NCI-H2196 treated with DMSO at 0.1 percent for 48 hours (cell line): ENCODE data around the gene WDR47.

Experiments
- DNase-seq: peaks from one replicate; lab custom pipeline; 2025; ENCODE audit not compliant: unreplicated experiment; lab: John Stamatoyannopoulos, UW

Gene WDR47

GRCh38 chr1:109041621-109042468 lies at the start of gene WDR47:
WDR47 (minus strand) TSS chr1:109042102; CDS start chr1:109023512, 18,590 bp downstream.
- peak; percentile 83 for DNase-seq

GRCh38 chr1:109091078-109091838 lies 49.4 kb upstream of the WDR47 start:
- DNase-seq = no peak

DNA sequence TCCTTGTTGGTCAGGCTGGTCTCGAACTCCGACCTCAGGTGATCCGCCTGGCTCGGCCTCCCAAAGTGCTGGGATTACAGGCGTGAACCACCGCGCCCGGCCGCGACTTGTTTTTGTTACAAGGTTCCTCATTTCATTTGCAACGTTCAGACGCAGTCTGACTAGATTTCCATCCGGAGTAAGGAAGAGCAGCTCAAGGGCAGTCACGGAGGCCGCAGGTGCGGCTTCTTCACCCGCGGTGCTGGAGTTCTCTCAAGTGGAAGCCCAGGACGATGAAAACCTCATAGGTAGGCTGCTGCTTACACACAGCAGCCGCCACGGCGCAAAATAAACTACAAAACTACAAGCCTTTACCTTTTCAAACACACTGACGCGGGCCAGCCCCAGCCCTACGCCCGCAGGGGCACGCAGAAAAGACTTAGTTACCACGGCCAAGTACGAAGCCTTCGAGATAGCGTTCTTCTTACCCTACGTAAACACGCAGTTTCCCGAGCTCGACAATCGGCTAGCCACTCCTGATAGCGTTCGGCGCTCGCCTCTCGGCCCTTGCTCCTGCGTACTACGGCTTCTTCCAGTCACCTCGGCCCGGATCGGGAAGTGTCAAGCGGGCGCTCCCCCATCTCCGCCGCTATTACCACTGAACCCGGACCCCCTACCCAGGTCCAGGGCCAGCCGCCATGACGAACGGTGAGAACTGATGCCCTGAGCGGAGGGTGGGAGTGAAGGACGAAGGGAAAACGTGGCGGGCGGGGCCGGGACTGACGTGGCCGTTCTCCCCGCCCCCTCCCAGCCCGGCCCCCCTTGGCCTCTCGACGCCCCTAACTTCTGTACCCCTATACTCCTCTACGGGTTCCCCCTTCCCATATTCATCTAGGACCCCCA lies 48.5 kb upstream of the WDR47 start, which contains the start of gene TMEM167B:
Gene TMEM167B, plus strand, starts transcription at position 569 of the 882 bp plus-strand sequence. Its CDS starts 109 bp downstream, at position 678.
- DNase-seq = peak; percentile 85

GRCh38 chr1:109089242-109090015 lies 47.5 kb upstream of the WDR47 start:
- DNase-seq = peak; percentile 50

- DNase-seq = no peak
Observed at GRCh38 chr1:109084563-109085517, 42.9 kb upstream of the WDR47 start.

GRCh38 chr1:109083923-109084322 lies 42.0 kb upstream of the WDR47 start:
- no peak for DNase-seq

DNA sequence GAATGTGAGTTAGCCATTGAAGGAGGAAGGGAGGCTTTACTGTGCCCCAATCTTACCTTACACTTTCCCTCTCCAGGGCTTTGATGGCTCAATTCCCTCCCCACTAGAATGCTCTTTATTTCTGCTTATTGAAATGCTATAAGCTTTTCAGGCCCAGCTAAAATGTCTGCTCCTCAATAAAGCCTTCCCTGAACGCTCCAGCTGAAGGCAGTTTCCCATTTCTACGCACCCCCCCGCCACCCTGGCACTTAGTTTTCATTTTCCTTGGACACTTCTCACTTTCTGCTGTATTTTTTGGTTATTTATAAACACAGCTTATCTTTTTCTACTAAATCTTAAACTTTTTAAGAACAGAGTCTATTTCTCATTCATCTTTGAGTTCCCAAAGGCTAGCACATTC lies 41.6 kb upstream of the WDR47 start:
- no peak for DNase-seq

DNA sequence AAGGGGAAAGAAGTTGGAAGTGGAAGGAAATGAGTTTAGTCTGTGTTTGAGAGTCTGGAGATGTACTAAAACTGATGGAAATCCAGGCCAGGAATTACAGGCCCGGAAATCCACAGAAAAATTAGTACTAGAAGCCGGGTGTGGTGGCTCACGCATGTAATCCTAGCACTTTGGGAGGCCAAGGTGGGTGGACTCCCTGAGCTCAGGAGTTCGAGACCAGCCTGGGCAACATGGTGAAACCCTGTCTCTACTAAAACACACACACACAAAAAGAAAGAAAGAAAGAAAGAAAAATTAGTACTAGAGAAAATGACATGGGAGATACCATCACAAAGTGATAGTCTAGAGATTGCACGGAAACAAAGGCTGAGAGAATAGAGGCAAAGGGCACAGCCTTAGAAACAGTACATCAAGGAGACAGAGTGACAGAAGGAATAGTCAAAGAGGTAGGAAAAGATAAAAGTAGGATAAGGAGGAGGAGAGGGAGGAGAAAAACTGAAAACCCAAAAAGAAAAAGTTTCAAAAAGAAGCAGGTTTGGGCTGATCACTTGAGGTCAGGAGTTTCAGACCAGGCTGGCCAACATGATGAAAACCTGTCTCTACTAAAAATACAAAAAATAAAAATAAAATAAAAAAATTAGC lies 38.7 kb upstream of the WDR47 start:
- no peak for DNase-seq

GRCh38 chr1:109079240-109079622 lies 37.3 kb upstream of the WDR47 start:
- no peak for DNase-seq

- no peak for DNase-seq
Observed at GRCh38 chr1:109078317-109078716, 36.4 kb upstream of the WDR47 start.

DNA sequence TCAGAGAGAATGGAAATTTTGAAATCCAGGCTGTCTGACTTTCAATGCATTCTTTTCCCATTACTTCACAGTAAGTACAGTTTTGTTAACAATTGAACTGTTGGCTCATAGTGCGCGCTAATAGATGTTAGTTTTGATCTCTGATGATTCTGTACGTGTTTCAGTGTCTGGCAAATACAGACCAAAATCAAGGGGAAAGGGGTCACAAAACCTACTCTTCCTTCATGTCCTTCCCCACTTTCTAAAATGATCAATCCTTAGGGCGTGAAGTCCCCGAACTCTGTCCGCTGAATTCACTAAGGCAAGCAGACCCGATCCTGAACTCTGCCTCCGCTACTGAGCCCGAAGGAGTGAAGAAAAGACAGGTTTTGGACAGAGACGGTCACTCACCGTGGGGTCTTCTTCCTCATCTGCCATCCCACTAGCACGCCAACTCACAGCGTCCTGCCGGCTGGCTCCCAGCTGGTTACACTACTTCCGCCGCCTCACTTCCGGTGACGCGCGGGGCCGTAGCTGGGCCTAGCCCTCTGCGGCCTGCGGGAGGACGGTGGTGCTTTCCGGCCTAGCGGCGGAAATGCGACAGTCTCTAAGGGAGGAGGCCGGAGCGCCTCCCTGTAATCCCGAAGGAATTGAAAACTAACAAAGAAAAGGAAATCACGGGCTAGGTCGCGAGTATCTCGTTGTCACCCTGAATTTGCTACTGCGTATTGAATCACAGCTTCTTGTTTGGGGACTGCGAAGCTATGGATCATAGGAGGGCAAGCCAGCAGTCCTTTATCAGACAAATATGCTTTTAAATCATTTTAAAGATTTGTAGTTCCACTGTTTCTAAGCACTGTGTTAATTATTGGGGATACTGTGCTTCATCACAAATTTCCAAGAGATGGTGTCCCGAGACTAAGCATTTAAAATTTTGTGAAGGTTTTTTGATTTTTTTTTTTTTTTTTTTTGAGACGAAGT lies 33.9 kb upstream of the WDR47 start, which contains the start of gene TAF13:
Gene TAF13, minus strand, starts transcription at position 473 of the 960 bp plus-strand sequence. Its CDS starts 56 bp downstream, at position 417.
- DNase-seq = peak; percentile 90

DNA sequence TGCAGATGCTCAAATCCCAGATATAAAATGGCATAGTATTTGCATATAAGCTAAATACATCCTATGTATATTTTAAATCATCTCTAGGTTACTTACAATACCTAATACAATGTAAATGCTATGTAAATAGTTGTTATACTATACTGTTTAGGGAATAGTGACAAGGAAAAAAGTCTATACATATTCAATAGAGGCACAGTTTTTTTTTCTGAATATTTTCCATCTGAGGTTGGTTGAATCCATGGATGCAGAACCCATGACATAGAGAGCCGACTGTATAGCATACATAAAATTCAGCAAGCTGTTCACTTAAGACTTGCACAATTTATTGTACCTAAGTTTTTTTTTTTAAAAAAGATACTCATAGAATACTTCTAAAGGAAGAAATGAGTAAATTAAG lies 27.4 kb upstream of the WDR47 start:
- DNase-seq = no peak

DNA sequence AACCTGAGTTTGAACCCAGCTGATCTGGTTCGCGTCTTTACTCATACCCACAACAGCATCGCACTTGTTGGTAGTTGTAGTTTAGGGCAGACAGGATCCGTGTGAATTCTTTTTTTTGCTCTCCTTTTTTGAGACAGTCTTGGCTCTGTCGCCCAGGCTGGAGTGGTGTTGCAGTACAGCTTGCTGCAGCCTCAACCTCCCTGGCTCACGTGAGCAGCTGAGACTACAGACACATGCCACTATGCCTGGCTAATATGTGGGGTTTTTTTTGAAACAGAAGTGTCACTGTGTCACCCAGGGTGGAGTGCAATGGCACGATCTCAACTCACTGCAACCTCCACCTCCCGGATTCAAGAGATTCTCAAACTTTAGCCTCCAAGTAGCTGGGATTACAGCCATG lies 26.0 kb upstream of the WDR47 start:
- DNase-seq = no peak

DNA sequence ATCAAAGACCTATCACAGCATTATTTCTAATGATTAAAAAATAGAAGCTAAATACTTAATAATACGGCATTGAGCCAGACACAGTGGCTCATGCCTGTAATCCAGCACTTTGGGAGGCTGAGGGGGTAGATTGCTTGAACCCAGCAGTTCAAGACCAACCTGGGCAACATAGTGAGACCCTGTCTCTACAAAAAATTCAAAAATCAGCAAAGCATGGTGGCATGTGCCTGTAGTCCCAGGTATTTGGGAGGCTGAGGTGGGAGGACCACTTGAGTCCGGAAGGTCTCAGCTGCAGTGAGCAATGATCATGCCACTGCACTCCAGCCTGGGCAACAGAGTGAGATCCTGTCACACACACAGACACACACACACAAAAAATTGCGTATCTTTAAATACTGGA lies 23.2 kb upstream of the WDR47 start:
- DNase-seq = no peak

DNA sequence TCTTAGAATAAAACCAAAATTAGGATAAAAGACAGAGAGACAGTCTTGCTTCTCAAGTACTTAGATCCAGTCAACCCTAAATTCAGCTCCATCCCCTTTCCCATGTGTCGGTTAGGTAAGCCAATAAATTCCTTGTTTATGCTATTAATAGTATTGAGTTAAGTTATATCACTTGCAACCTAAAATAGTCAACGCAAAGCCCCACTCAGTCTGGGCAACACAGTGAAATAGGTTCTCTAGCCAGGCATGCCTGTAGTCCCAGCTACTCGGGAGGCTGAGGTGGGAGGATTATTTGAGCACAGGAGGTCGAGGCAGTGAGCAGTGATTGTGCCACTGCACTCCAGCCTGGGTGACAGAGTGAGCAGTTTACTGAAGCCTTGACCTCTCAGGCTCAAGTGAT lies 19.3 kb upstream of the WDR47 start:
- DNase-seq = no peak

GRCh38 chr1:109060707-109061106 lies 18.8 kb upstream of the WDR47 start:
- DNase-seq = no peak

GRCh38 chr1:109059026-109059425 lies 17.1 kb upstream of the WDR47 start:
- no peak for DNase-seq
